GM19324 (cell line): ENCODE measurements around the gene RLN3.
A peak's percentile ranks its signal among the peaks of the same experiment; 100 is the strongest.

Source experiments
- ATAC-seq: cut with Tn5 transposase; IDR thresholded peaks from one replicate; pipeline ENCODE4 v1.9.1; 2021; ENCODE audit warnings: mild to moderate bottlenecking, moderate library complexity; ENCODE audit not compliant: unreplicated experiment, low FRiP score

RLN3 gene

GRCh38 chr19:14051980-14052379 lies 24.0 kb downstream of the RLN3 start:
- ATAC-seq: no peak

GRCh38 chr19:14052470-14052869 lies 24.5 kb downstream of the RLN3 start:
- no peak for ATAC-seq

GRCh38 chr19:14053032-14053431 lies 25.1 kb downstream of the RLN3 start:
- ATAC-seq: no peak

- ATAC-seq: no peak
Measured at GRCh38 chr19:14053500-14053899, 25.6 kb downstream of the RLN3 start.

GRCh38 chr19:14054099-14054498 lies 26.2 kb downstream of the RLN3 start:
- no peak for ATAC-seq

- ATAC-seq: no peak
Measured at GRCh38 chr19:14054721-14055120, 26.8 kb downstream of the RLN3 start.

DNA sequence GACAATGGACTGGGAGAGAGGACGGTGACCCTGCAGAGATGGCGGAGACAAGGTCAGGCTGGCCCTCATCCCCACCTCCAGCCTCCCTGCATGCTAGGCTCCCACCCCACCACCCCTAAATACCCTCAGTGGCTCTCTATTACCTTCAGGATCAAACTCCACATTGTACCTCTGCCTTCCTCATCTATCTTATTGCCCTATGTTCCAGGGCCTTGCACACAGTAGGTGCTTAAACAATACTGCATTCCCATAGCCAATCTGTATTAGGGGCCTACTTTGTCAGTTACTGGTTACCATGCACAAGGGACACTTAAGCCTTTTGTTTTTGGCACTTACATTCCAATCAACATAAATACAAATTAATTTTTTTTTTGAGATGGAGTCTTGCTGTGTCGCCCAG lies 27.4 kb downstream of the RLN3 start:
- ATAC-seq: no peak

GRCh38 chr19:14056069-14056666 lies 28.2 kb downstream of the RLN3 start:
- ATAC-seq: no peak

- ATAC-seq: no peak
Measured at GRCh38 chr19:14056741-14057356, 28.9 kb downstream of the RLN3 start.

DNA sequence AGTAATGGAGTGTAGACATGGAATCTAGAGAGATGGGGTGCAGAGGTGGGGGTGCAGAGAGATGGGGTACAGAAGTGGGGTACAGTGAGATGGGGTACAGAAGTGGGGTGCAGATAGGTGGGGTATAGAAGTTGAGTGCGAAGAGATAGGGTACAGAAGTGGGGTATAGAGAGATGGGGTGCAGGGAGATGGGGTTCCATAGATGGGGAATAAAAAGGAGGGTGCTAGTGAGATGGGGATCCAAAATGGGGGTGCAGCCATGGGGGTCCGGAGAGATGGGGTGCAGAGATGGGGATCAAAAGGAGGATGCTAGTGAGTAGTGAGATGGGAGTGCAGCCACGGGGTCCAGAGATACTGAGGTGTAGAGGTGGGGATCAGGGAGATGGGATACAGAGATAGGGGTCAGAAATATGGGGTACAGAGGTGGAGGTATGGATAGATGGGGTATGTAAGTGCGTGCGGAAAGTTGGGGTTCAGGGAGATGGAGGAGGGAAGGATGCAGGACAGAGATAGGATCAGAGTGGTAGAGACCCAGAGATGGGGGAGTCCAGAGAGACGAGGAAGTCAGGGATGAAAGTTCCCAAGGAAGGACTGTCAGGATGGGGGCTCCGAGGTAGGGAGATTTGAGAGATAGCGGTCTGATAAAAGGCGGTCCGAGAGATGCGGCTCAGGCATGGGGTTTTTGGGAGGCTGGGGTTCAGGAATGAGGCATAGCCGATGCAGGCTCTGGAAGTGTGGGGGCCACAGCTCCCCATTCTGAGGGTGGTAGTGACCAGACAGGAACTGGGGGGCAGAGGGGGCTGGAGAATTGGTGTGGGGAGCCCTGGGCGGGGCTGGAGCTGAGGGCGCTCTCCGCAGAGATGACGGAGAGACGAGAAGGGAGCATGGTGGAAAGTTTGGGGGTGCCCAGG lies 30.5 kb downstream of the RLN3 start:
- ATAC-seq: no peak

DNA sequence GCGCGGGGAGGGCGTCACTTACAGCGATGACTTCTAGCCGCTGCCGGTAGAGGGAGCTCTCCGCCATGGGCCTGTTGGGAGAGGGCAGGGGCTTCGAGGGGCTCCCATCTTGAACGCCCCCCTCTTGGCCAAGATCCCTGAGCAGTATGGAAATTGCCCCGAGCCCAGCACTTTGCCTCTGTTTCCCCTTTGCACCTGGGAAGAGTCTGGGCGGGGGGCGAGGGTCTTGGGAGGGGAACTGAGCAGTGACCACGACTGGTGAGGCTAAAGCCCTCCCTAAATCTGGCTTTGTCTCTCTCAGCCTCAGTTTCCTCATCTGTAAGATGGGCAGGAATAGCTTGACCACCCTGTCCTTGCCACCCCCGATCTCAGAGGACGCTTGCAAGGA lies 31.1 kb downstream of the RLN3 start:
- ATAC-seq: no peak

- no peak for ATAC-seq
Measured at GRCh38 chr19:14059652-14060155, 31.8 kb downstream of the RLN3 start.

GRCh38 chr19:14061081-14061749 lies 33.3 kb downstream of the RLN3 start:
- ATAC-seq: no peak

GRCh38 chr19:14061751-14062557 lies 34.0 kb downstream of the RLN3 start, which contains the start of gene PALM3:
Gene PALM3, minus strand, starts transcription at chr19:14062076. Its CDS starts 96 bp downstream, at chr19:14061980.
- no peak for ATAC-seq

GRCh38 chr19:14062558-14062855 lies 34.6 kb downstream of the RLN3 start:
- no peak for ATAC-seq

DNA sequence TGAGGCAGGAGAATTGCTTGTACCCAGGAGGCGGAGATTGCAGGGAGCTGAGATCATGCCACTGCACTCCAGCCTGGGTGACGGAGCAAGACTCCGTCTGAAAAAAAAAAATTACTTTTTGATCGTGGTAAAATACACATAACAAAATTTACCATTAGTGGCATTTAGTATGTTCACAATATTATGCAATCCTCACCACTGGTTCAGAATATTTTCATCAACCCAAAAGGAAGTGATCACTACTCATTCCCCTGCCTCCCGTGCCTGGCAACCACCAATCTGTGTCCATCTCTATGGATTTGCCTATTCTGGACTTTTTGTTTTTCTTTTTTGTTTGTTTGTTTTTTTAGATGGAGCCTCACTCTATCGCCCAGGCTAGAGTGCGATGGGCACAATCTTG lies 35.2 kb downstream of the RLN3 start:
- no peak for ATAC-seq

GRCh38 chr19:14066134-14066533 lies 38.2 kb downstream of the RLN3 start:
- ATAC-seq: no peak

DNA sequence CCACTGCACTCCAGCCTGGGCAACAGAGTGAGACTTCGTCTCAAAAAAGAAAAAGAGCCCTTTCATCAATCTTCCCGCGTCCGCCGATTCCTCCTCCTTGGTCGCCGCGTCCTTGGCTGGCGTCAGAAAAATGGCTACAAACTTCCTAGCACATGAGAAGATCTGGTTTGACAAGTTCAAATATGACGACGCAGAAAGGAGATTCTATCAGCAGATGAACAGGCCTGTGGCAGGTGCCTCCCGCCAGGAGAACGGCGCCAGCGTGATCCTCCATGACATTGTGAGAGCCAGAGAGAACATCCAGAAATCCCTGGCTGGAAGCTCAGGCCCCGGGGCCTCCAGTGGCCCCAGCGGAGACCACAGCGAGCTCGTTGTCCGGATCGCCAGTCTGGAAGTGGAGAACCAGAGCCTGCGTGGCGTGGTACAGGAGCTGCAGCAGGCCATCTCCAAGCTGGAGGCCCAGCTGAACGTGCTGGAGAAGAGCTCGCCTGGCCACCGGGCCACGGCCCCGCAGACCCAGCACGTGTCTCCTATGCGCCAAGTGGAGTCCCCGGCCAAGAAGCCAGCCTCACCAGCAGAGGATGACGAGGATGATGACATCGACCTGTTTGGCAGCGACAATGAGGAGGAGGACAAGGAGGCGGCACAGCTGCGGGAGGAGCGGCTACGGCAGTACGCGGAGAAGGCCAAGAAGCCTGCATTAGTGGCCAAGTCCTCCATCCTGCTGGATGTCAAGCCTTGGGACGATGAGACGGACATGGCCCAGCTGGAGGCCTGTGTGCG lies 42.5 kb downstream of the RLN3 start:
- no peak for ATAC-seq

GRCh38 chr19:14072535-14073260 lies 44.8 kb downstream of the RLN3 start, which contains the start of gene MISP3:
Gene MISP3, plus strand, starts transcription at chr19:14072786. Its CDS starts 524 bp downstream, at chr19:14073310.
- ATAC-seq: peak; percentile 29
